GM23338 (cell line): ENCODE data around the gene DIP2C. TPM values are rescaled to one million over a fixed set of nuclear protein-coding genes. Genes with fewer than 3 reads are reported as not detected.
A peak's percentile ranks its signal among the peaks of the same experiment; 100 is the strongest.

Experiments used
- ATAC-seq: fragments of 200-7000 bp; cut with Tn5 transposase; 3 replicates; pipeline ENCODE4 v1.9.1; 2020
- DNase-seq: peaks from one replicate; pipeline ENCODE4 v3.0.0-alpha.2; 2015; ENCODE audit warnings: low spot score
- H2AFZ ChIP-seq: fragments of 200-600 bp; sonication (generic); 2 replicates; pipeline ENCODE4 v1.8.0; 2016; ENCODE audit warnings: antibody characterized with exemption, mild to moderate bottlenecking, moderate library complexity
- H3F3A ChIP-seq: fragments of 200-600 bp; sonication (generic); replicated peaks from 2 replicates; pipeline ENCODE4 v1.8.0; 2017; ENCODE audit warnings: antibody characterized with exemption, mixed run types, low read depth
- H3K27ac ChIP-seq: fragments of 200-600 bp; sonication (generic); 2 replicates; pipeline ENCODE4 v1.6.1; 2016; ENCODE audit warnings: low read depth
- H3K27me3 ChIP-seq: fragments of 200-600 bp; sonication (generic); 2 replicates; pipeline ENCODE4 v1.8.0; 2016; ENCODE audit warnings: mild to moderate bottlenecking, mixed run types, moderate library complexity; ENCODE audit not compliant: insufficient read depth
- H3K36me3 ChIP-seq: fragments of 200-600 bp; sonication (generic); 2 replicates; pipeline ENCODE4 v1.8.0; 2016; ENCODE audit warnings: mild to moderate bottlenecking; ENCODE audit not compliant: insufficient read depth
- H3K4me1 ChIP-seq: fragments of 200-600 bp; sonication (generic); 2 replicates; pipeline ENCODE4 v1.8.0; 2016; ENCODE audit warnings: mild to moderate bottlenecking, moderate library complexity; ENCODE audit not compliant: insufficient read depth
- H3K4me2 ChIP-seq: fragments of 200-600 bp; sonication (generic); 2 replicates; pipeline ENCODE4 v1.7.1; 2017; ENCODE audit warnings: mixed run types
- H3K4me3 ChIP-seq: fragments of 200-600 bp; sonication (generic); 2 replicates; pipeline ENCODE4 v1.6.1; 2016; ENCODE audit warnings: mixed run types
- H3K79me2 ChIP-seq: fragments of 200-600 bp; sonication (generic); replicated peaks from 2 replicates; pipeline ENCODE4 v1.8.0; 2017; ENCODE audit warnings: mild to moderate bottlenecking; ENCODE audit not compliant: insufficient read depth
- H3K9me2 ChIP-seq: fragments of 200-600 bp; sonication (generic); 2 replicates; pipeline ENCODE4 v1.8.0; 2017; ENCODE audit not compliant: insufficient read depth
- H4K20me1 ChIP-seq: fragments of 200-600 bp; sonication (generic); replicated peaks from 2 replicates; pipeline ENCODE4 v1.8.0; 2017; ENCODE audit warnings: mild to moderate bottlenecking; ENCODE audit not compliant: insufficient read depth
- H3K27ac Mint-ChIP-seq: 2 replicates; pipeline ENCODE4 v1.8.0; 2020; ENCODE audit warnings: inconsistent platforms, mild to moderate bottlenecking, moderate library complexity, mixed read lengths
- H3K27me3 Mint-ChIP-seq: 3 replicates; pipeline ENCODE4 v1.8.0; 2022; ENCODE audit warnings: low read depth, mild to moderate bottlenecking, moderate library complexity, mixed read lengths, inconsistent platforms; ENCODE audit not compliant: insufficient read depth, poor library complexity
- H3K36me3 Mint-ChIP-seq: 3 replicates; pipeline ENCODE4 v1.8.0; 2021; ENCODE audit warnings: low read depth, mild to moderate bottlenecking, inconsistent platforms, moderate library complexity, mixed read lengths
- H3K4me1 Mint-ChIP-seq: 3 replicates; pipeline ENCODE4 v1.8.0; 2020; ENCODE audit warnings: mild to moderate bottlenecking, inconsistent platforms, mixed read lengths
- H3K4me3 Mint-ChIP-seq: 3 replicates; pipeline ENCODE4 v1.8.0; 2021; ENCODE audit warnings: moderate library complexity, mild to moderate bottlenecking, inconsistent platforms, mixed read lengths
- H3K9me3 Mint-ChIP-seq: 3 replicates; pipeline ENCODE4 v1.8.0; 2020; ENCODE audit warnings: moderate library complexity, mild to moderate bottlenecking, inconsistent platforms, mixed read lengths
- CREB1 ChIP-seq: fragments of 250-450 bp; sonication (Bioruptor Pico); IDR thresholded peaks from 2 replicates; pipeline ENCODE4 v1.5.0; 2020; ENCODE audit warnings: low read depth, mild to moderate bottlenecking, moderate library complexity
- CTCF ChIP-seq, 2 experiments: fragments of 200-600 bp in 1 of 2; sonication (generic) in 1 of 2; conservative IDR thresholded peaks; 2 replicates each; pipeline versions ENCODE4 v1.5.1 to v1.6.1; 2016 to 2017; ENCODE audit warnings: antibody characterized with exemption in 2 of 2, low read depth in 2 of 2, mild to moderate bottlenecking in 2 of 2, moderate library complexity in 1 of 2
- ETS1 ChIP-seq: IDR thresholded peaks from 2 replicates; pipeline ENCODE4 v1.6.1; 2016; ENCODE audit warnings: antibody characterized with exemption
- EZH2 ChIP-seq: fragments of 200-600 bp; sonication (generic); IDR thresholded peaks from one replicate; pipeline ENCODE4 v1.8.0; 2017; ENCODE audit warnings: antibody characterized with exemption, mild to moderate bottlenecking, low read depth; ENCODE audit not compliant: unreplicated experiment
- EZH2phosphoT487 ChIP-seq: fragments of 200-600 bp; sonication (generic); IDR thresholded peaks from one replicate; pipeline ENCODE4 v1.8.1; 2018; ENCODE audit warnings: antibody characterized with exemption; ENCODE audit not compliant: unreplicated experiment
- JUNB ChIP-seq: IDR thresholded peaks from one replicate; pipeline ENCODE4 v1.6.1; 2016; ENCODE audit warnings: antibody characterized with exemption; ENCODE audit not compliant: unreplicated experiment
- NANOG ChIP-seq: IDR thresholded peaks from 2 replicates; pipeline ENCODE4 v1.6.1; 2016; ENCODE audit warnings: antibody characterized with exemption, borderline replicate concordance
- POLR2AphosphoS5 ChIP-seq: IDR thresholded peaks from 2 replicates; pipeline ENCODE4 v1.6.1; 2016; ENCODE audit warnings: antibody characterized with exemption, low read depth
- REST ChIP-seq: IDR thresholded peaks from one replicate; pipeline ENCODE4 v1.6.1; 2018; ENCODE audit warnings: antibody characterized with exemption; ENCODE audit not compliant: unreplicated experiment
- STAT1 ChIP-seq: IDR thresholded peaks from one replicate; pipeline ENCODE4 v1.6.1; 2016; ENCODE audit warnings: antibody characterized with exemption; ENCODE audit not compliant: unreplicated experiment
- ZNF114 ChIP-seq: fragments of 250-450 bp; sonication (Bioruptor Pico); IDR thresholded peaks from 2 replicates; pipeline ENCODE4 v1.5.0; 2020; ENCODE audit warnings: mild to moderate bottlenecking, moderate library complexity
- ZNF331 ChIP-seq: fragments of 250-450 bp; sonication (Bioruptor Pico); IDR thresholded peaks from 2 replicates; pipeline ENCODE4 v1.5.0; 2020; ENCODE audit warnings: low read depth, mild to moderate bottlenecking, moderate library complexity
- ZNF462 ChIP-seq: fragments of 250-450 bp; sonication (Bioruptor Pico); IDR thresholded peaks from 2 replicates; pipeline ENCODE4 v1.5.0; 2020; ENCODE audit warnings: mild to moderate bottlenecking, moderate library complexity
- polyA plus RNA-seq: library from polyadenylated mRNA; unstranded; fragments of >200 nt; fragmentation: Nextera tagmentation; extraction: Ambion mirVana; gene quantifications from 2 replicates; pipeline ENCODE4 v1.2.1, GENCODE V29; 2016
- total RNA-seq: library from RNA; depleted of rRNA; stranded (reverse); fragments of >200 nt; shearing (Covaris generic); gene quantifications from 2 replicates; pipeline ENCODE4 v1.2.3, GENCODE V29; 2014

The DIP2C gene
- total and polyA plus RNA-seq, 2 experiments from 2014 or later = 5.1 to 7.7 TPM

- no peaks in the 10 kb centered on the region for H3K27me3 ChIP-seq
- H3K27me3 Mint-ChIP-seq = peaks cover 11% of the 10 kb centered on the region
- H3K4me3 ChIP-seq = no peak overlapping the region
- H3F3A ChIP-seq = no peaks in the 10 kb centered on the region
- H3K36me3 ChIP-seq = no peaks in the 10 kb centered on the region
- DNase-seq = no peak
- no peaks in the 10 kb centered on the region for H3K79me2 ChIP-seq
- H3K4me1 Mint-ChIP-seq = peaks cover 4% of the 10 kb centered on the region
- no peak overlapping the region for H3K4me3 Mint-ChIP-seq
- 0 out of 2 replicates have a peak overlapping the region, but pooled peaks have one; percentile 9 for H3K27ac Mint-ChIP-seq
- peaks cover 6% of the 10 kb centered on the region for H3K9me3 Mint-ChIP-seq
- no peak for ATAC-seq
- no peak overlapping the region for H3K27ac ChIP-seq
- H2AFZ ChIP-seq = no peak overlapping the region
- H3K4me1 ChIP-seq = peaks cover under 1% of the 10 kb centered on the region; the same call in 1 of the 2 replicates
- TF ChIP-seq EZH2phosphoT487 = no peak
- TF ChIP-seq REST = no peak
- TF ChIP-seq NANOG = no peak
- no peak for TF ChIP-seq STAT1
- no peak for TF ChIP-seq JUNB
- no peak for TF ChIP-seq ZNF331 (CRISPR knock-in tag)
- no peak for TF ChIP-seq POLR2AphosphoS5
- no peak for TF ChIP-seq CREB1 (CRISPR knock-in tag)
- no peak for TF ChIP-seq EZH2
- TF ChIP-seq ETS1 = no peak
- TF ChIP-seq CTCF (conservative IDR thresholded peaks at IDR 0.05; ENCODE audit: low read depth in 2 of 2) = no peak
- TF ChIP-seq ZNF114 (CRISPR knock-in tag) = no peak
- TF ChIP-seq ZNF462 (CRISPR knock-in tag) = no peak
- H4K20me1 ChIP-seq = no peaks in the 10 kb centered on the region
- H3K36me3 Mint-ChIP-seq = peaks cover 22% of the 10 kb centered on the region
- H3K9me2 ChIP-seq = no peaks in the 10 kb centered on the region
- no peak overlapping the region for H3K4me2 ChIP-seq
Measured at GRCh38 chr10:324593-324992, 364.9 kb downstream of the DIP2C start.
